Embryonic facial prominence (tissue), 1 donor: ENCODE results near the gene RPP25L.

Experiments
- DNase-seq: peaks from one replicate; pipeline ENCODE4 v3.0.0-alpha.2; 2016; ENCODE audit errors: extremely low spot score

Gene RPP25L

GRCh38 chr9:34611251-34611810, 566 bp downstream of the RPP25L start:
- DNase-seq, result no peak

- no peak for DNase-seq
Observed at GRCh38 chr9:34610434-34611206, 1.3 kb downstream of the RPP25L start.

- no peak for DNase-seq
Observed at GRCh38 chr9:34607331-34607730, 4.6 kb downstream of the RPP25L start.

GRCh38 chr9:34606905-34607304, 5.0 kb downstream of the RPP25L start:
- DNase-seq, result no peak

GRCh38 chr9:34606190-34606589, 5.7 kb downstream of the RPP25L start:
- DNase-seq, result no peak

GRCh38 chr9:34603610-34604231, 8.2 kb downstream of the RPP25L start:
- DNase-seq, result no peak

- DNase-seq, result no peak
Observed at GRCh38 chr9:34601937-34602573, 9.8 kb downstream of the RPP25L start.

- DNase-seq, result no peak
Observed at GRCh38 chr9:34600908-34601307, 11.0 kb downstream of the RPP25L start.

- DNase-seq, result no peak
Observed at GRCh38 chr9:34599546-34599945, 12.4 kb downstream of the RPP25L start.

- DNase-seq, result no peak
Observed at GRCh38 chr9:34594177-34594576, 17.7 kb downstream of the RPP25L start.

GRCh38 chr9:34592895-34593601, 18.8 kb downstream of the RPP25L start:
- no peak for DNase-seq

- no peak for DNase-seq
Observed at GRCh38 chr9:34591917-34592866, 19.7 kb downstream of the RPP25L start.

- DNase-seq, result peak; percentile 11
Observed at GRCh38 chr9:34591248-34591916, 20.5 kb downstream of the RPP25L start.

- no peak for DNase-seq
Observed at GRCh38 chr9:34590381-34591247, 21.3 kb downstream of the RPP25L start.

- peak; percentile 47 for DNase-seq
Observed at GRCh38 chr9:34589636-34590380, 22.1 kb downstream of the RPP25L start, which contains the start of gene CNTFR. Gene CNTFR (minus strand): TSS chr9:34589724. CDS start chr9:34568981, 20,743 bp downstream.

- no peak for DNase-seq
Observed at GRCh38 chr9:34588671-34589635, 22.9 kb downstream of the RPP25L start.

- no peak for DNase-seq
Observed at GRCh38 chr9:34587271-34587670, 24.6 kb downstream of the RPP25L start.
